Neural progenitor cell (in vitro differentiated cells): ENCODE data around the gene RNF26. TPM values are rescaled to one million over a fixed set of nuclear protein-coding genes. Genes with fewer than 3 reads are reported as not detected.

Source experiments
- DNase-seq: peaks from one replicate; pipeline ENCODE4 v3.0.0-alpha.2; 2016; ENCODE audit warnings: low spot score
- H2AFZ ChIP-seq: fragments of 200-600 bp; sonication (generic); replicated peaks from 2 replicates; pipeline ENCODE4 v1.6.1; 2016; ENCODE audit warnings: antibody characterized with exemption
- H3F3A ChIP-seq: fragments of 200-600 bp; sonication (generic); 2 replicates; pipeline ENCODE4 v1.6.1; 2016; ENCODE audit warnings: antibody characterized with exemption, low read depth
- H3K27ac ChIP-seq: fragments of 200-600 bp; sonication (generic); 2 replicates; pipeline ENCODE4 v1.5.1; 2016; ENCODE audit warnings: mild to moderate bottlenecking
- H3K27me3 ChIP-seq: fragments of 200-600 bp; sonication (generic); 2 replicates; pipeline ENCODE4 v1.6.1; 2016; ENCODE audit warnings: mild to moderate bottlenecking, moderate library complexity
- H3K36me3 ChIP-seq: fragments of 200-600 bp; sonication (generic); 2 replicates; pipeline ENCODE4 v1.5.1; 2016
- H3K4me1 ChIP-seq: fragments of 200-600 bp; sonication (generic); 2 replicates; pipeline ENCODE4 v1.6.1; 2016; ENCODE audit warnings: mixed run types
- H3K4me2 ChIP-seq: fragments of 200-600 bp; sonication (generic); 2 replicates; pipeline ENCODE4 v1.6.1; 2016
- H3K4me3 ChIP-seq: fragments of 200-600 bp; sonication (generic); 2 replicates; pipeline ENCODE4 v1.5.1; 2016
- H3K79me2 ChIP-seq: fragments of 200-600 bp; sonication (generic); 2 replicates; pipeline ENCODE4 v1.6.1; 2016; ENCODE audit warnings: low read depth
- H3K9ac ChIP-seq: fragments of 200-600 bp; sonication (generic); 2 replicates; pipeline ENCODE4 v1.6.1; 2016
- H3K9me3 ChIP-seq: fragments of 200-600 bp; sonication (generic); 2 replicates; pipeline ENCODE4 v1.5.1; 2016; ENCODE audit warnings: low read depth
- H4K20me1 ChIP-seq: fragments of 200-600 bp; sonication (generic); 2 replicates; pipeline ENCODE4 v1.6.1; 2016; ENCODE audit warnings: low read depth
- H3K27ac Mint-ChIP-seq: 3 replicates; pipeline ENCODE4 v1.8.0; 2021; ENCODE audit warnings: mixed read lengths
- H3K27me3 Mint-ChIP-seq: 2 replicates; pipeline ENCODE4 v1.8.0; 2022; ENCODE audit warnings: low read depth, mild to moderate bottlenecking, inconsistent platforms, moderate library complexity, mixed read lengths; ENCODE audit not compliant: insufficient read depth
- H3K36me3 Mint-ChIP-seq: 3 replicates; pipeline ENCODE4 v1.8.0; 2021; ENCODE audit warnings: mixed read lengths
- H3K4me1 Mint-ChIP-seq: 3 replicates; pipeline ENCODE4 v1.8.0; 2021; ENCODE audit warnings: mixed read lengths
- H3K4me3 Mint-ChIP-seq: 3 replicates; pipeline ENCODE4 v1.8.0; 2021; ENCODE audit warnings: mild to moderate bottlenecking, moderate library complexity, mixed read lengths
- H3K9me3 Mint-ChIP-seq: 3 replicates; pipeline ENCODE4 v1.8.0; 2020; ENCODE audit warnings: mixed read lengths
- CTCF ChIP-seq: fragments of 200-600 bp; sonication (generic); IDR thresholded peaks from 2 replicates; pipeline ENCODE4 v1.5.1; 2017; ENCODE audit warnings: antibody characterized with exemption, mild to moderate bottlenecking
- EZH2 ChIP-seq: fragments of 200-600 bp; sonication (generic); IDR thresholded peaks from 2 replicates; pipeline ENCODE4 v1.6.1; 2017; ENCODE audit warnings: antibody characterized with exemption, mild to moderate bottlenecking, moderate library complexity
- EZH2phosphoT487 ChIP-seq: fragments of 200-600 bp; sonication (generic); IDR thresholded peaks from 2 replicates; pipeline ENCODE4 v1.6.1; 2017; ENCODE audit warnings: antibody characterized with exemption
- total RNA-seq: library from RNA; depleted of rRNA; stranded (reverse); fragments of >200 nt; gene quantifications from 2 replicates; pipeline ENCODE4 v1.2.3, GENCODE V29; 2015; ENCODE audit warnings: low replicate concordance

The RNF26 gene
- total RNA-seq, 1 donor from 2014 or later: 17.1 TPM

- Mint-ChIP-seq H3K36me3 (no peaks in the 10 kb centered on the region), H3K27ac (no peak overlapping the region), H3K27me3 (peaks cover 11% of the 10 kb centered on the region), H3K4me1 (peaks cover 71% of the 10 kb centered on the region), H3K4me3 (no peak overlapping the region), H3K9me3 (peaks cover 2% of the 10 kb centered on the region)
- H3F3A ChIP-seq: peaks cover 15% of the 10 kb centered on the region
- peaks cover 3% of the 10 kb centered on the region for H3K27me3 ChIP-seq
- no peak overlapping the region for H2AFZ ChIP-seq
- peaks cover 38% of the 10 kb centered on the region for H3K4me1 ChIP-seq
- DNase-seq: no peak
- no peak for TF ChIP-seq CTCF
- TF ChIP-seq EZH2phosphoT487: no peak
- TF ChIP-seq EZH2: no peak
- no peak overlapping the region for H3K4me2 ChIP-seq
- no peak overlapping the region for H3K9ac ChIP-seq
- H4K20me1 ChIP-seq: no peaks in the 10 kb centered on the region
- H3K79me2 ChIP-seq: no peaks in the 10 kb centered on the region
- no peak overlapping the region for H3K27ac ChIP-seq
- no peaks in the 10 kb centered on the region for H3K9me3 ChIP-seq
- no peaks in the 10 kb centered on the region for H3K36me3 ChIP-seq
- no peak overlapping the region for H3K4me3 ChIP-seq
These were observed 36.8 kb downstream of the RNF26 start for GRCh38 chr11:119371067-119371601.

GRCh38 chr11:119371778-119372182 is 37.5 kb downstream of the RNF26 start:
- TF ChIP-seq EZH2phosphoT487 (no peak), CTCF (peak; percentile 11)
- Histone ChIP-seq H2AFZ (no peak overlapping the region), H4K20me1 (no peaks in the 10 kb centered on the region), H3F3A (peaks cover 21% of the 10 kb centered on the region), H3K36me3 (no peaks in the 10 kb centered on the region), H3K27me3 (no peaks in the 10 kb centered on the region), H3K4me2 (no peak overlapping the region), H3K27ac (no peak overlapping the region), H3K9ac (no peak overlapping the region), H3K9me3 (no peaks in the 10 kb centered on the region), H3K79me2 (no peaks in the 10 kb centered on the region), H3K4me3 (no peak overlapping the region), H3K4me1 (peaks cover 45% of the 10 kb centered on the region)
- peak overlapping the region; percentile 17 for H3K4me3 Mint-ChIP-seq
- peak overlapping the region; percentile 75 for H3K27ac Mint-ChIP-seq
- no peaks in the 10 kb centered on the region for H3K9me3 Mint-ChIP-seq
- peaks cover 13% of the 10 kb centered on the region for H3K27me3 Mint-ChIP-seq
- H3K36me3 Mint-ChIP-seq: no peaks in the 10 kb centered on the region
- H3K4me1 Mint-ChIP-seq: peaks cover 76% of the 10 kb centered on the region
- no peak for DNase-seq

- peaks cover 15% of the 10 kb centered on the region for H3K27me3 Mint-ChIP-seq
- Histone ChIP-seq H3K27me3 (no peaks in the 10 kb centered on the region), H3K4me1 (peaks cover 52% of the 10 kb centered on the region), H3K27ac (no peak overlapping the region), H3K79me2 (no peaks in the 10 kb centered on the region), H3K9ac (no peak overlapping the region), H3K4me2 (no peak overlapping the region), H3F3A (peaks cover 28% of the 10 kb centered on the region), H3K9me3 (no peaks in the 10 kb centered on the region), H3K36me3 (no peaks in the 10 kb centered on the region), H3K4me3 (no peak overlapping the region), H4K20me1 (no peaks in the 10 kb centered on the region), H2AFZ (no peak overlapping the region)
- DNase-seq: no peak
- peaks cover 69% of the 10 kb centered on the region for H3K4me1 Mint-ChIP-seq
- H3K9me3 Mint-ChIP-seq: no peaks in the 10 kb centered on the region
- peak overlapping the region; percentile 75 for H3K27ac Mint-ChIP-seq
- TF ChIP-seq EZH2phosphoT487: no peak
- no peaks in the 10 kb centered on the region for H3K36me3 Mint-ChIP-seq
- no peak overlapping the region for H3K4me3 Mint-ChIP-seq
These were observed 38.1 kb downstream of the RNF26 start for GRCh38 chr11:119372260-119373058.
